OCI-LY7 (cell line): ENCODE measurements around the gene SNX10.

ENCODE experiments used
- EZH2phosphoT487 ChIP-seq: fragments of 200-600 bp; sonication (generic); IDR thresholded peaks from 2 replicates; pipeline ENCODE4 v1.6.1; 2018; ENCODE audit warnings: low read depth, borderline replicate concordance, mild to moderate bottlenecking, mixed run types, antibody characterized with exemption, low read length, moderate library complexity, mixed read lengths
- TF ChIP-seq, protein P1 (sequence below): fragments of 200-600 bp; sonication (generic); conservative IDR thresholded peaks from 2 replicates; pipeline ENCODE4 v1.5.1; 2014; ENCODE audit warnings: mild to moderate bottlenecking, antibody characterized with exemption, low read length, moderate library complexity, mixed read lengths

DNA sequence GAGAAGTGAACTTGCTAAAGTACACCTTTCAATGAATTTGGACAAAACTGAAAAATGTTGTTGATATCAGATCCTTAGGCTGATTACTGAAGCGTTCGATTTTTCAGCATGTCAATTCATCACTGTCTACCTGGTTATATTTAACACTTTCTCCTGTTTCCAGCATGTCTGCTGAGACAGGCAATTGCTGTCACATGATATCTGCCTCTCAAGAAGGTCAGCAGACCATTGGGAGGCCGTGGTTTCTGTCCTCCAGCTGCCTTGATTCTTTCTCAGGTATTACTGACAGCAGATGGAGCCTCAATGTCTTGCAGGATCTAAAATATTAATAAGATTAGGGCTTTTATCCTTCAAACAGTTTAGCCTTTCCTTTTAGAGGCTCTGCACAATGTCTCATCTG, 127.5 kb downstream of the SNX10 start:
- TF ChIP-seq, protein P1, sequence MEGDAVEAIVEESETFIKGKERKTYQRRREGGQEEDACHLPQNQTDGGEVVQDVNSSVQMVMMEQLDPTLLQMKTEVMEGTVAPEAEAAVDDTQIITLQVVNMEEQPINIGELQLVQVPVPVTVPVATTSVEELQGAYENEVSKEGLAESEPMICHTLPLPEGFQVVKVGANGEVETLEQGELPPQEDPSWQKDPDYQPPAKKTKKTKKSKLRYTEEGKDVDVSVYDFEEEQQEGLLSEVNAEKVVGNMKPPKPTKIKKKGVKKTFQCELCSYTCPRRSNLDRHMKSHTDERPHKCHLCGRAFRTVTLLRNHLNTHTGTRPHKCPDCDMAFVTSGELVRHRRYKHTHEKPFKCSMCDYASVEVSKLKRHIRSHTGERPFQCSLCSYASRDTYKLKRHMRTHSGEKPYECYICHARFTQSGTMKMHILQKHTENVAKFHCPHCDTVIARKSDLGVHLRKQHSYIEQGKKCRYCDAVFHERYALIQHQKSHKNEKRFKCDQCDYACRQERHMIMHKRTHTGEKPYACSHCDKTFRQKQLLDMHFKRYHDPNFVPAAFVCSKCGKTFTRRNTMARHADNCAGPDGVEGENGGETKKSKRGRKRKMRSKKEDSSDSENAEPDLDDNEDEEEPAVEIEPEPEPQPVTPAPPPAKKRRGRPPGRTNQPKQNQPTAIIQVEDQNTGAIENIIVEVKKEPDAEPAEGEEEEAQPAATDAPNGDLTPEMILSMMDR, result no peak
- TF ChIP-seq EZH2phosphoT487, result no peak
